H1 (cell line): Measurements from ENCODE around the gene TEX35.

Experiments
- ATF2 ChIP-seq: IDR thresholded peaks from 2 replicates; pipeline ENCODE4 v1.6.1; 2012; ENCODE audit warnings: low read length, inconsistent platforms
- BRCA1 ChIP-seq: IDR thresholded peaks from 2 replicates; pipeline ENCODE4 v1.6.1; 2012; ENCODE audit warnings: low read depth, low read length, improper control_type of control experiment
- CTBP2 ChIP-seq: IDR thresholded peaks from 2 replicates; pipeline ENCODE4 v1.7.0; 2011; ENCODE audit warnings: borderline replicate concordance, mild to moderate bottlenecking, moderate library complexity, mixed read lengths, low read length; ENCODE audit not compliant: insufficient read depth, insufficient read length
- CTCF ChIP-seq, 3 experiments: IDR thresholded peaks; 1 replicate in 2 of 3; 2 replicates in 1 of 3; pipeline versions ENCODE4 v1.5.1 to v1.6.1; 2011; ENCODE audit warnings: low read length in 3 of 3, mild to moderate bottlenecking in 3 of 3, inconsistent platforms in 2 of 3, low read depth in 1 of 3, moderate library complexity in 1 of 3; ENCODE audit not compliant: insufficient read depth in 1 of 3; ENCODE audit errors: control extremely low read depth in 1 of 3
- GABPA ChIP-seq: IDR thresholded peaks from 2 replicates; pipeline ENCODE4 v1.6.1; 2011; ENCODE audit warnings: mild to moderate bottlenecking, low read length, moderate library complexity, borderline replicate concordance; ENCODE audit not compliant: insufficient read depth
- POLR2A ChIP-seq, 2 experiments: IDR thresholded peaks; 1 replicate in 1 of 2; 2 replicates in 1 of 2; pipeline ENCODE4 v1.6.1; 2011; ENCODE audit warnings: low read depth in 2 of 2, low read length in 2 of 2, mild to moderate bottlenecking in 2 of 2; ENCODE audit errors: control extremely low read depth in 1 of 2
- POLR2AphosphoS5 ChIP-seq: IDR thresholded peaks from 2 replicates; pipeline ENCODE4 v1.6.1; 2011; ENCODE audit warnings: low read depth, low read length
- POU5F1 ChIP-seq: IDR thresholded peaks from 2 replicates; pipeline ENCODE4 v1.6.1; 2011; ENCODE audit warnings: low read depth, mild to moderate bottlenecking, low read length, moderate library complexity
- TEAD4 ChIP-seq: IDR thresholded peaks from 2 replicates; pipeline ENCODE4 v1.6.1; 2012; ENCODE audit warnings: low read depth, low read length, inconsistent platforms, mixed read lengths
- USF2 ChIP-seq: IDR thresholded peaks from 2 replicates; pipeline ENCODE4 v1.6.1; 2011; ENCODE audit warnings: low read length, improper control_type of control experiment
- YY1 ChIP-seq: IDR thresholded peaks from 2 replicates; pipeline ENCODE4 v1.6.1; 2011; ENCODE audit warnings: low read depth, mild to moderate bottlenecking, low read length

- no peak for TF ChIP-seq POLR2AphosphoS5
- no peak for TF ChIP-seq TEAD4
- TF ChIP-seq POLR2A (IDR thresholded peaks at IDR 0.05; ENCODE audit: control extremely low read depth in 1 of 2, low read depth in 2 of 2, low read length in 2 of 2) = no peak
- no peak for TF ChIP-seq CTBP2
- no peak for TF ChIP-seq CTCF (IDR thresholded peaks at IDR 0.05; ENCODE audit: control extremely low read depth in 1 of 3, insufficient read depth in 1 of 3, low read depth in 1 of 3, low read length in 3 of 3)
- TF ChIP-seq GABPA = no peak
- TF ChIP-seq USF2 = no peak
- TF ChIP-seq BRCA1 = no peak
- no peak for TF ChIP-seq POU5F1
- no peak for TF ChIP-seq YY1
- no peak for TF ChIP-seq ATF2
Observed at GRCh38 chr1:178564783-178565180, 51.9 kb downstream of the TEX35 start.
